ENCODE results near the gene TOP3B. TPM values are rescaled to one million over a fixed set of nuclear protein-coding genes. Genes with fewer than 3 reads are reported as not detected.

Gene TOP3B
- total RNA-seq, 2 experiments from 2014 or later = 82.6 to 98.7 TPM

- no peak overlapping the region for H3K4me2 ChIP-seq (ENCODE audit: low read length)
- CTCF ChIA-PET (ENCODE audit: unreplicated experiment) = no interaction called here
- POLR2A ChIA-PET = no interaction called here
- no peaks in the 10 kb centered on the region for H4K20me1 ChIP-seq (ENCODE audit: insufficient read depth, low read length)
- H3K36me3 ChIP-seq (ENCODE audit: insufficient read depth, low read length) = peaks cover 30% of the 10 kb centered on the region; the same call in 1 of the 2 replicates
- H3K4me1 ChIP-seq (ENCODE audit: insufficient read depth, low read length, poor library complexity, severe bottlenecking) = no peaks in the 10 kb centered on the region
- no peaks in the 10 kb centered on the region for H3K9me2 ChIP-seq (ENCODE audit: insufficient read depth, low read length)
- no peak for DNase-seq (ENCODE audit: low spot score)
- no TSS peak for BruUV-seq (replicated peaks)
- intact Hi-C loops (cut with micrococcal nuclease; ENCODE audit: unreplicated experiment) = no loop called here
- TF ChIP-seq EZH2phosphoT487 (IDR thresholded peaks at IDR 0.05; ENCODE audit: borderline replicate concordance, low read depth, low read length) = no peak
- TF ChIP-seq, protein P1, sequence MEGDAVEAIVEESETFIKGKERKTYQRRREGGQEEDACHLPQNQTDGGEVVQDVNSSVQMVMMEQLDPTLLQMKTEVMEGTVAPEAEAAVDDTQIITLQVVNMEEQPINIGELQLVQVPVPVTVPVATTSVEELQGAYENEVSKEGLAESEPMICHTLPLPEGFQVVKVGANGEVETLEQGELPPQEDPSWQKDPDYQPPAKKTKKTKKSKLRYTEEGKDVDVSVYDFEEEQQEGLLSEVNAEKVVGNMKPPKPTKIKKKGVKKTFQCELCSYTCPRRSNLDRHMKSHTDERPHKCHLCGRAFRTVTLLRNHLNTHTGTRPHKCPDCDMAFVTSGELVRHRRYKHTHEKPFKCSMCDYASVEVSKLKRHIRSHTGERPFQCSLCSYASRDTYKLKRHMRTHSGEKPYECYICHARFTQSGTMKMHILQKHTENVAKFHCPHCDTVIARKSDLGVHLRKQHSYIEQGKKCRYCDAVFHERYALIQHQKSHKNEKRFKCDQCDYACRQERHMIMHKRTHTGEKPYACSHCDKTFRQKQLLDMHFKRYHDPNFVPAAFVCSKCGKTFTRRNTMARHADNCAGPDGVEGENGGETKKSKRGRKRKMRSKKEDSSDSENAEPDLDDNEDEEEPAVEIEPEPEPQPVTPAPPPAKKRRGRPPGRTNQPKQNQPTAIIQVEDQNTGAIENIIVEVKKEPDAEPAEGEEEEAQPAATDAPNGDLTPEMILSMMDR (conservative IDR thresholded peaks at IDR 0.05; ENCODE audit: low read length) = no peak
- no peaks in the 10 kb centered on the region for H3K9me3 ChIP-seq (ENCODE audit: low read length)
- no peak overlapping the region for H3K27ac ChIP-seq (ENCODE audit: low read depth, low read length, poor library complexity, severe bottlenecking)
- H3K79me2 ChIP-seq (ENCODE audit: insufficient read depth, low read depth, low read length) = no peaks in the 10 kb centered on the region
- no peak overlapping the region for H2AFZ ChIP-seq (ENCODE audit: low read length)
- H3K4me3 ChIP-seq (ENCODE audit: low read depth, low read length, poor library complexity, severe bottlenecking) = no peak overlapping the region
Measured at GRCh38 chr22:21992593-21993237, 10.1 kb upstream of the TOP3B start.

DNA sequence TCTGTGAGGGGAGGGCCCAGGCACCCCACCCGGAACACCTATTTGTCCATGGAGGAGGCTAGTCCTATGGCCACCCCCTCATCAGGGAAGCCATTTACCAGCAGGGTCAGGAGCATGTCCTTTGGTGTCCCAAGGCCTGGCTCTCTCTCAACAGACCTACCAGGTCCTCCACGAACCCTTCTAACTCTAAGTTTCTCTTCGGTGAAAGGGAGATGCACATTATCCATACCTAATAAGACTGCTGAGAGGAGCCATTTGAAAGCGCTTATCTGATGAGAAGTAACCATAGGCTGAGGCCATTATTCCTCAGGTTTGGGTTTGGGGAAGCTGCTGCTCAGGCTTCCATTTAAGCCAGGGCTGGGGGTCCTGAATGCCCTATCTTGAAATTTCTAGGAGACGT is 9.2 kb upstream of the TOP3B start:
- ChIA-PET POLR2A (interaction anchor here (0.6 kb wide), 1 partner anchor 212 kb away, joined by 3 read pairs; no protein-coding TSS in a partner anchor), CTCF (ENCODE audit: unreplicated experiment) (no interaction called here)
- no peak for TF ChIP-seq EZH2phosphoT487 (IDR thresholded peaks at IDR 0.05; ENCODE audit: borderline replicate concordance, low read depth, low read length)
- TF ChIP-seq, protein P1 (conservative IDR thresholded peaks at IDR 0.05; ENCODE audit: low read length) = no peak

GRCh38 chr22:21991304-21991596 is 8.7 kb upstream of the TOP3B start:
- Histone ChIP-seq H4K20me1 (ENCODE audit: insufficient read depth, low read length) (no peaks in the 10 kb centered on the region), H3K27ac (ENCODE audit: low read depth, low read length, poor library complexity, severe bottlenecking) (no peak overlapping the region), H3K9me3 (ENCODE audit: low read length) (no peaks in the 10 kb centered on the region), H3K79me2 (ENCODE audit: insufficient read depth, low read depth, low read length) (no peaks in the 10 kb centered on the region), H3K9me2 (ENCODE audit: insufficient read depth, low read length) (no peaks in the 10 kb centered on the region), H2AFZ (ENCODE audit: low read length) (no peak overlapping the region), H3K4me3 (ENCODE audit: low read depth, low read length, poor library complexity, severe bottlenecking) (no peak overlapping the region), H3K36me3 (ENCODE audit: insufficient read depth, low read length) (peaks cover 30% of the 10 kb centered on the region; the same call in 1 of the 2 replicates), H3K4me2 (ENCODE audit: low read length) (no peak overlapping the region), H3K4me1 (ENCODE audit: insufficient read depth, low read length, poor library complexity, severe bottlenecking) (no peaks in the 10 kb centered on the region)
- intact Hi-C loops (cut with micrococcal nuclease; ENCODE audit: unreplicated experiment) = no loop called here
- ChIA-PET CTCF (ENCODE audit: unreplicated experiment) (no interaction called here), POLR2A (no interaction called here)
- DNase-seq (ENCODE audit: low spot score) = no peak
- BruUV-seq (replicated peaks) = no TSS peak
- TF ChIP-seq, protein P1 (conservative IDR thresholded peaks at IDR 0.05; ENCODE audit: low read length) = no peak
- TF ChIP-seq EZH2phosphoT487 (IDR thresholded peaks at IDR 0.05; ENCODE audit: borderline replicate concordance, low read depth, low read length) = no peak

More for the DNA sequence above, 9.2 kb upstream of the TOP3B start:
- no peaks in the 10 kb centered on the region for H3K9me3 ChIP-seq (ENCODE audit: low read length)
- H4K20me1 ChIP-seq (ENCODE audit: insufficient read depth, low read length) = no peaks in the 10 kb centered on the region
- no peaks in the 10 kb centered on the region for H3K4me1 ChIP-seq (ENCODE audit: insufficient read depth, low read length, poor library complexity, severe bottlenecking)
- H3K36me3 ChIP-seq (ENCODE audit: insufficient read depth, low read length) = peaks cover 30% of the 10 kb centered on the region; the same call in 1 of the 2 replicates
- DNase-seq (ENCODE audit: low spot score) = no peak
- no peaks in the 10 kb centered on the region for H3K79me2 ChIP-seq (ENCODE audit: insufficient read depth, low read depth, low read length)
- BruUV-seq (replicated peaks) = no TSS peak
- H3K4me2 ChIP-seq (ENCODE audit: low read length) = no peak overlapping the region
- no peak overlapping the region for H3K4me3 ChIP-seq (ENCODE audit: low read depth, low read length, poor library complexity, severe bottlenecking)
- H3K27ac ChIP-seq (ENCODE audit: low read depth, low read length, poor library complexity, severe bottlenecking) = no peak overlapping the region
- intact Hi-C loops (cut with micrococcal nuclease; ENCODE audit: unreplicated experiment) = no loop called here
- H3K9me2 ChIP-seq (ENCODE audit: insufficient read depth, low read length) = no peaks in the 10 kb centered on the region
- H2AFZ ChIP-seq (ENCODE audit: low read length) = no peak overlapping the region
